ENCODE data around the gene SSBP4.

- TF ChIP-seq, protein P1, sequence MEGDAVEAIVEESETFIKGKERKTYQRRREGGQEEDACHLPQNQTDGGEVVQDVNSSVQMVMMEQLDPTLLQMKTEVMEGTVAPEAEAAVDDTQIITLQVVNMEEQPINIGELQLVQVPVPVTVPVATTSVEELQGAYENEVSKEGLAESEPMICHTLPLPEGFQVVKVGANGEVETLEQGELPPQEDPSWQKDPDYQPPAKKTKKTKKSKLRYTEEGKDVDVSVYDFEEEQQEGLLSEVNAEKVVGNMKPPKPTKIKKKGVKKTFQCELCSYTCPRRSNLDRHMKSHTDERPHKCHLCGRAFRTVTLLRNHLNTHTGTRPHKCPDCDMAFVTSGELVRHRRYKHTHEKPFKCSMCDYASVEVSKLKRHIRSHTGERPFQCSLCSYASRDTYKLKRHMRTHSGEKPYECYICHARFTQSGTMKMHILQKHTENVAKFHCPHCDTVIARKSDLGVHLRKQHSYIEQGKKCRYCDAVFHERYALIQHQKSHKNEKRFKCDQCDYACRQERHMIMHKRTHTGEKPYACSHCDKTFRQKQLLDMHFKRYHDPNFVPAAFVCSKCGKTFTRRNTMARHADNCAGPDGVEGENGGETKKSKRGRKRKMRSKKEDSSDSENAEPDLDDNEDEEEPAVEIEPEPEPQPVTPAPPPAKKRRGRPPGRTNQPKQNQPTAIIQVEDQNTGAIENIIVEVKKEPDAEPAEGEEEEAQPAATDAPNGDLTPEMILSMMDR (IDR thresholded peaks at IDR 0.05; ENCODE audit: borderline replicate concordance, extremely low read depth, low read length, poor library complexity, severe bottlenecking): no peak
- no peak for TF ChIP-seq EZH2 (IDR thresholded peaks at IDR 0.05; ENCODE audit: borderline replicate concordance, low read depth, low read length, severe bottlenecking)
Observed at GRCh38 chr19:18436671-18437490, 17.7 kb downstream of the SSBP4 start.
